ENCODE data around the gene CLDN9. TPM values are rescaled to one million over a fixed set of nuclear protein-coding genes. Genes with fewer than 3 reads are reported as not detected.

CLDN9 gene
- total and polyA plus RNA-seq, 4 donors, result 0.05 to 0.32 (median 0.25) TPM

DNA sequence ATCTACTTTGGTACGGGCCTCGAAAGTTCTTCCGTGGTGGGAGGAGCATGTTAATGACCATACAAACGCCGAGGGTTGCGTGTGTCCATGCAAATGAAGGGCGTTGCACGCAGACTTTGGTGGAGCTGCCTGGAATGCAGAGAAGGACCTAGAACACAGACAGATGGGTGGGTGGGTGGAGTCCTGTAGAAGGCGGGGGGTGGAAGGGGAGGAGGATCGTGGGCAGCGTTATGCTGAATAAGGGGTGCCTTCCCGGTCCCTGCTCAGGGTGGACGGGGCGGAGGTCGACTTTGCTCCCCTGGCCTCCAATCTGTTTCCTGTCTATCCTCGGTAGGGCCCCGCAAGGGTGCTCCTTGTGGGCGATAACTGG lies 44.4 kb upstream of the CLDN9 start:
- Histone ChIP-seq H3K9me3 (ENCODE audit: control insufficient read depth in 4 of 4, low read length in 3 of 4) (no peaks in the 10 kb centered on the region), H3K27ac (ENCODE audit: low read depth in 1 of 2, low read length in 2 of 2) (no peak overlapping the region), H3K4me1 (ENCODE audit: control insufficient read depth in 4 of 4, insufficient read depth in 4 of 4, low read length in 3 of 4) (peaks cover 7 to 44% (median 33%) of the 10 kb centered on the region in 4 donors), H3K27me3 (ENCODE audit: control insufficient read depth in 4 of 4, insufficient read depth in 4 of 4, low read length in 3 of 4) (peaks cover 0 to 9% (median 4%) of the 10 kb centered on the region in 4 donors), H3K4me3 (ENCODE audit: low read depth in 1 of 3, low read length in 3 of 3) (peak overlapping the region in 1 of 3 donors; percentile 76), H3K36me3 (ENCODE audit: control insufficient read depth in 4 of 4, insufficient read depth in 3 of 4, low read depth in 1 of 4, low read length in 3 of 4) (no peaks in the 10 kb centered on the region), H3K9ac (ENCODE audit: low read depth in 1 of 2, low read length in 2 of 2) (no peak overlapping the region)
- TF ChIP-seq, protein P1, sequence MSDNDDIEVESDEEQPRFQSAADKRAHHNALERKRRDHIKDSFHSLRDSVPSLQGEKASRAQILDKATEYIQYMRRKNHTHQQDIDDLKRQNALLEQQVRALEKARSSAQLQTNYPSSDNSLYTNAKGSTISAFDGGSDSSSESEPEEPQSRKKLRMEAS (IDR thresholded peaks at IDR 0.05), result no peak
- TF ChIP-seq, protein P2, sequence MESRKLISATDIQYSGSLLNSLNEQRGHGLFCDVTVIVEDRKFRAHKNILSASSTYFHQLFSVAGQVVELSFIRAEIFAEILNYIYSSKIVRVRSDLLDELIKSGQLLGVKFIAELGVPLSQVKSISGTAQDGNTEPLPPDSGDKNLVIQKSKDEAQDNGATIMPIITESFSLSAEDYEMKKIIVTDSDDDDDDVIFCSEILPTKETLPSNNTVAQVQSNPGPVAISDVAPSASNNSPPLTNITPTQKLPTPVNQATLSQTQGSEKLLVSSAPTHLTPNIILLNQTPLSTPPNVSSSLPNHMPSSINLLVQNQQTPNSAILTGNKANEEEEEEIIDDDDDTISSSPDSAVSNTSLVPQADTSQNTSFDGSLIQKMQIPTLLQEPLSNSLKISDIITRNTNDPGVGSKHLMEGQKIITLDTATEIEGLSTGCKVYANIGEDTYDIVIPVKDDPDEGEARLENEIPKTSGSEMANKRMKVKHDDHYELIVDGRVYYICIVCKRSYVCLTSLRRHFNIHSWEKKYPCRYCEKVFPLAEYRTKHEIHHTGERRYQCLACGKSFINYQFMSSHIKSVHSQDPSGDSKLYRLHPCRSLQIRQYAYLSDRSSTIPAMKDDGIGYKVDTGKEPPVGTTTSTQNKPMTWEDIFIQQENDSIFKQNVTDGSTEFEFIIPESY (IDR thresholded peaks at IDR 0.05), result no peak
- TF ChIP-seq HNF4A (conservative IDR thresholded peaks at IDR 0.05), result no peak
- no peak for TF ChIP-seq FOXA1 (IDR thresholded peaks at IDR 0.05)
- no peak for TF ChIP-seq SP1 (IDR thresholded peaks at IDR 0.05)
- TF ChIP-seq RAD21 (IDR thresholded peaks at IDR 0.05), result no peak
- TF ChIP-seq YY1 (IDR thresholded peaks at IDR 0.05), result no peak
- TF ChIP-seq, protein P3, sequence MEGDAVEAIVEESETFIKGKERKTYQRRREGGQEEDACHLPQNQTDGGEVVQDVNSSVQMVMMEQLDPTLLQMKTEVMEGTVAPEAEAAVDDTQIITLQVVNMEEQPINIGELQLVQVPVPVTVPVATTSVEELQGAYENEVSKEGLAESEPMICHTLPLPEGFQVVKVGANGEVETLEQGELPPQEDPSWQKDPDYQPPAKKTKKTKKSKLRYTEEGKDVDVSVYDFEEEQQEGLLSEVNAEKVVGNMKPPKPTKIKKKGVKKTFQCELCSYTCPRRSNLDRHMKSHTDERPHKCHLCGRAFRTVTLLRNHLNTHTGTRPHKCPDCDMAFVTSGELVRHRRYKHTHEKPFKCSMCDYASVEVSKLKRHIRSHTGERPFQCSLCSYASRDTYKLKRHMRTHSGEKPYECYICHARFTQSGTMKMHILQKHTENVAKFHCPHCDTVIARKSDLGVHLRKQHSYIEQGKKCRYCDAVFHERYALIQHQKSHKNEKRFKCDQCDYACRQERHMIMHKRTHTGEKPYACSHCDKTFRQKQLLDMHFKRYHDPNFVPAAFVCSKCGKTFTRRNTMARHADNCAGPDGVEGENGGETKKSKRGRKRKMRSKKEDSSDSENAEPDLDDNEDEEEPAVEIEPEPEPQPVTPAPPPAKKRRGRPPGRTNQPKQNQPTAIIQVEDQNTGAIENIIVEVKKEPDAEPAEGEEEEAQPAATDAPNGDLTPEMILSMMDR (IDR thresholded peaks at IDR 0.05; ENCODE audit: low read depth, low read length, missing input control), result no peak
- no peak for TF ChIP-seq ATF3 (IDR thresholded peaks at IDR 0.05)
- no peak for TF ChIP-seq RXRA (IDR thresholded peaks at IDR 0.05)
- no peak for TF ChIP-seq NR2F2 (IDR thresholded peaks at IDR 0.05)
- no peak for TF ChIP-seq JUND (IDR thresholded peaks at IDR 0.05)
- TF ChIP-seq, protein P4, sequence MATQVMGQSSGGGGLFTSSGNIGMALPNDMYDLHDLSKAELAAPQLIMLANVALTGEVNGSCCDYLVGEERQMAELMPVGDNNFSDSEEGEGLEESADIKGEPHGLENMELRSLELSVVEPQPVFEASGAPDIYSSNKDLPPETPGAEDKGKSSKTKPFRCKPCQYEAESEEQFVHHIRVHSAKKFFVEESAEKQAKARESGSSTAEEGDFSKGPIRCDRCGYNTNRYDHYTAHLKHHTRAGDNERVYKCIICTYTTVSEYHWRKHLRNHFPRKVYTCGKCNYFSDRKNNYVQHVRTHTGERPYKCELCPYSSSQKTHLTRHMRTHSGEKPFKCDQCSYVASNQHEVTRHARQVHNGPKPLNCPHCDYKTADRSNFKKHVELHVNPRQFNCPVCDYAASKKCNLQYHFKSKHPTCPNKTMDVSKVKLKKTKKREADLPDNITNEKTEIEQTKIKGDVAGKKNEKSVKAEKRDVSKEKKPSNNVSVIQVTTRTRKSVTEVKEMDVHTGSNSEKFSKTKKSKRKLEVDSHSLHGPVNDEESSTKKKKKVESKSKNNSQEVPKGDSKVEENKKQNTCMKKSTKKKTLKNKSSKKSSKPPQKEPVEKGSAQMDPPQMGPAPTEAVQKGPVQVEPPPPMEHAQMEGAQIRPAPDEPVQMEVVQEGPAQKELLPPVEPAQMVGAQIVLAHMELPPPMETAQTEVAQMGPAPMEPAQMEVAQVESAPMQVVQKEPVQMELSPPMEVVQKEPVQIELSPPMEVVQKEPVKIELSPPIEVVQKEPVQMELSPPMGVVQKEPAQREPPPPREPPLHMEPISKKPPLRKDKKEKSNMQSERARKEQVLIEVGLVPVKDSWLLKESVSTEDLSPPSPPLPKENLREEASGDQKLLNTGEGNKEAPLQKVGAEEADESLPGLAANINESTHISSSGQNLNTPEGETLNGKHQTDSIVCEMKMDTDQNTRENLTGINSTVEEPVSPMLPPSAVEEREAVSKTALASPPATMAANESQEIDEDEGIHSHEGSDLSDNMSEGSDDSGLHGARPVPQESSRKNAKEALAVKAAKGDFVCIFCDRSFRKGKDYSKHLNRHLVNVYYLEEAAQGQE (IDR thresholded peaks at IDR 0.05), result no peak
- TF ChIP-seq GABPA (IDR thresholded peaks at IDR 0.05 in 1 of 2, conservative IDR thresholded peaks at IDR 0.05 in 1 of 2), result no peak
- TF ChIP-seq EGR1 (IDR thresholded peaks at IDR 0.05; ENCODE audit: low read depth in 2 of 2), result no peak
- TF ChIP-seq HNF4G (IDR thresholded peaks at IDR 0.05), result no peak
- TF ChIP-seq TAF1 (conservative IDR thresholded peaks at IDR 0.05), result no peak
- no peak for TF ChIP-seq FOXA2 (IDR thresholded peaks at IDR 0.05)
- DNase-seq (ENCODE audit: low spot score), result no peak
- 20% methylated on average over 18 of the region's 18 CpGs for WGBS

All from liver (tissue), 9 donors.